HCT116 (cell line): Measurements from ENCODE around the gene TNFRSF8. TPM values are rescaled to one million over a fixed set of nuclear protein-coding genes. Genes with fewer than 3 reads are reported as not detected.

Experiments used
- ATAC-seq: fragments of 200-7000 bp; cut with Tn5 transposase; 2 replicates; pipeline ENCODE4 v1.9.1; 2020; ENCODE audit warnings: mild to moderate bottlenecking, moderate library complexity
- BruUV-seq: library from RNA; stranded (reverse); fragments of 400-500 nt; replicated peaks from 2 replicates; lab custom pipeline; 2021; lab: Mats Ljungman, UMichigan
- CTCF ChIA-PET: fragments of 300-600 bp; sonication (Branson Sonifier 250); formaldehyde crosslinking; loops from one replicate; lab custom pipeline; 2021; ENCODE audit warnings: antibody characterized with exemption; lab: Charles Lee
- POLR2A ChIA-PET: fragments of 300-600, 350-600 bp; sonication (Branson Sonifier 250); formaldehyde crosslinking; loops from one replicate; lab custom pipeline; 2021; ENCODE audit warnings: antibody characterized with exemption; lab: Charles Lee
- RAD21 ChIA-PET, 2 experiments: fragments of 300-600 bp; sonication (Branson Sonifier 250); formaldehyde crosslinking; loops; one replicate each; lab custom pipeline; 2023; ENCODE audit warnings: low total read pairs in 2 of 2; ENCODE audit not compliant: uncharacterized antibody in 2 of 2, unreplicated experiment in 2 of 2, low non-redundant PET in 1 of 2; lab: Charles Lee
- DNase-seq: peaks from one replicate; pipeline ENCODE4 v3.0.0-alpha.2; 2010; ENCODE audit warnings: low read depth, low spot score
- H2AFZ ChIP-seq: fragments of 200-600 bp; shearing (Covaris generic), sonication (generic); 2 replicates; pipeline ENCODE4 v1.6.1; 2017; ENCODE audit warnings: low read depth, mixed run types, mixed read lengths, antibody characterized with exemption, low read length; ENCODE audit not compliant: poor library complexity, severe bottlenecking
- H3K27ac ChIP-seq: 2 replicates; pipeline ENCODE4 v1.5.1; 2012; ENCODE audit warnings: low read depth, low read length
- H3K27me3 ChIP-seq: fragments of 200-600 bp; sonication (generic); 2 replicates; pipeline ENCODE4 v1.6.1; 2016; ENCODE audit warnings: mixed run types, low read length, mixed read lengths; ENCODE audit not compliant: insufficient read depth
- H3K36me3 ChIP-seq, 2 experiments: fragments of 200-500 bp in 1 of 2; fragments of 200-600 bp in 1 of 2; sonication (Bioruptor generic) in 1 of 2; sonication (generic) in 1 of 2; 2 replicates each; pipeline versions ENCODE4 v1.5.1 to v1.6.1; 2014 to 2016; ENCODE audit warnings: low read length in 2 of 2, inconsistent platforms in 1 of 2, mixed read lengths in 1 of 2, mixed run types in 1 of 2; ENCODE audit not compliant: insufficient read depth in 2 of 2, control insufficient read depth in 1 of 2
- H3K4me1 ChIP-seq, 2 experiments: fragments of 200-600 bp in 1 of 2; sonication (generic) in 1 of 2; 2 replicates each; pipeline versions ENCODE4 v1.5.1 to v1.6.1; 2012 to 2017; ENCODE audit warnings: low read length in 2 of 2, inconsistent platforms in 1 of 2, mild to moderate bottlenecking in 1 of 2, mixed read lengths in 1 of 2, mixed run types in 1 of 2, moderate library complexity in 1 of 2; ENCODE audit not compliant: insufficient read depth in 2 of 2, control insufficient read depth in 1 of 2
- H3K4me2 ChIP-seq: fragments of 200-600 bp; sonication (generic); 2 replicates; pipeline ENCODE4 v1.6.1; 2017; ENCODE audit warnings: mixed run types, low read length, mixed read lengths
- H3K4me3 ChIP-seq, 2 experiments: fragments of 200-600 bp in 1 of 2; sonication (generic) in 1 of 2; replicated peaks in 1 of 2; 2 replicates each; pipeline ENCODE4 v1.5.1; 2011 to 2016; ENCODE audit warnings: low read length in 2 of 2, control low read depth in 1 of 2, low read depth in 1 of 2, mild to moderate bottlenecking in 1 of 2, mixed read lengths in 1 of 2, mixed run types in 1 of 2
- H3K79me2 ChIP-seq: fragments of 200-600 bp; sonication (generic); 2 replicates; pipeline ENCODE4 v1.6.1; 2017; ENCODE audit warnings: mild to moderate bottlenecking, mixed run types, low read length, moderate library complexity, mixed read lengths; ENCODE audit not compliant: insufficient read depth
- H3K9ac ChIP-seq: fragments of 200-600 bp; sonication (generic); 2 replicates; pipeline ENCODE4 v1.6.1; 2016; ENCODE audit warnings: low read length, mixed read lengths
- H3K9me2 ChIP-seq: fragments of 200-600 bp; sonication (generic), shearing (Covaris generic); 2 replicates; pipeline ENCODE4 v1.6.1; 2017; ENCODE audit warnings: mixed run types, mild to moderate bottlenecking, moderate library complexity; ENCODE audit not compliant: insufficient read depth
- H3K9me3 ChIP-seq, 2 experiments: fragments of 200-500 bp in 1 of 2; fragments of 200-600 bp in 1 of 2; sonication (Bioruptor generic) in 1 of 2; sonication (generic) in 1 of 2; 2 replicates each; pipeline ENCODE4 v1.6.1; 2014 to 2017; ENCODE audit warnings: low read length in 2 of 2, mixed read lengths in 2 of 2, inconsistent platforms in 1 of 2, low read depth in 1 of 2, mild to moderate bottlenecking in 1 of 2, mixed run types in 1 of 2, moderate library complexity in 1 of 2; ENCODE audit not compliant: control insufficient read depth in 1 of 2, insufficient read depth in 1 of 2
- H4K20me1 ChIP-seq: fragments of 200-600 bp; sonication (generic), shearing (Covaris generic); 2 replicates; pipeline ENCODE4 v1.6.1; 2017; ENCODE audit warnings: mixed run types, mild to moderate bottlenecking, moderate library complexity; ENCODE audit not compliant: insufficient read depth
- ELF1 ChIP-seq: IDR thresholded peaks from 2 replicates; pipeline ENCODE4 v1.6.1; 2012; ENCODE audit warnings: low read depth, borderline replicate concordance
- ZNF274 ChIP-seq: fragments of 200-500 bp; sonication (Bioruptor generic); IDR thresholded peaks from 2 replicates; pipeline ENCODE4 v1.6.1; 2014; ENCODE audit warnings: mild to moderate bottlenecking, low read depth, low read length, inconsistent platforms
- intact Hi-C: fragments of 100-400 bp; cut with micrococcal nuclease; formaldehyde crosslinking; loops from 2 replicates; pipeline ENCODE4 v1.10.0; 2022
- total RNA-seq: library from RNA; stranded (reverse); gene quantifications from one replicate; pipeline ENCODE4 v1.2.1, GENCODE V29; 2021; ENCODE audit not compliant: unreplicated experiment
- TF ChIP-seq, protein P1 (sequence below): IDR thresholded peaks from 2 replicates; pipeline ENCODE4 v1.6.1; 2012
- TF ChIP-seq, protein P2 (sequence below): IDR thresholded peaks from 2 replicates; pipeline ENCODE4 v1.6.1; 2011; ENCODE audit warnings: mild to moderate bottlenecking, low read length, moderate library complexity; ENCODE audit not compliant: insufficient replicate concordance; ENCODE audit errors: extremely low read depth
- TF ChIP-seq, protein P3 (sequence below): IDR thresholded peaks from 2 replicates; pipeline ENCODE4 v1.6.1; 2012

TNFRSF8 gene
- total RNA-seq, 1 experiment from 2014 or later: 0.17 TPM

GRCh38 chr1:12056331-12056841 lies 6.7 kb upstream of the TNFRSF8 start (continued):
- TF ChIP-seq ELF1: no peak

DNA sequence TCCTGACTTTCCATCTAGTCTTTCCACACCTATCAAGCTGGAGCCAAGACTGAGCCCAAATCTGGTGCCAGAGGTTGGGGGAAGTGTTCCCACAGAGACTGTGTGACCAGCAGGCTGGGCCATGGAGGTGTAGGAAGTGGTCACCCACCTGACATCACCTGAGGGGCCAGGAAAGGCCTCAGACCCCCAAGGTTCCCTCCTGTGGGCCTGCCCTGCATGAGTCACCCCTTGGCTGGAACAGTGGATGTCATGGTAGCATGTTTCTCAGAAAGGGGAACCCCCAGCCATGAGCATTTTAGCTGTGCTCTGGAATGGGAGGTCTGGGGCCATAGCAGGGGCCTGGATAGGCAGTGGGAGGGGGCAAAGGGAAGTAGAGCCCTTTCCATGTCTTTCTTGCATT lies 5.7 kb upstream of the TNFRSF8 start:
- Histone ChIP-seq H3K4me3 (no peak overlapping the region), H3K4me1 (peaks cover under 1 to 13% of the 10 kb centered on the region in 2 experiments), H3K9ac (no peak overlapping the region), H3K9me2 (no peaks in the 10 kb centered on the region), H3K4me2 (no peak overlapping the region), H3K27me3 (no peaks in the 10 kb centered on the region), H3K27ac (no peak overlapping the region), H4K20me1 (no peaks in the 10 kb centered on the region), H2AFZ (no peak overlapping the region), H3K9me3 (no peaks in the 10 kb centered on the region), H3K36me3 (no peaks in the 10 kb centered on the region), H3K79me2 (no peaks in the 10 kb centered on the region)
- DNase-seq (no peak), ATAC-seq (no peak)
- TF ChIP-seq, protein P1, sequence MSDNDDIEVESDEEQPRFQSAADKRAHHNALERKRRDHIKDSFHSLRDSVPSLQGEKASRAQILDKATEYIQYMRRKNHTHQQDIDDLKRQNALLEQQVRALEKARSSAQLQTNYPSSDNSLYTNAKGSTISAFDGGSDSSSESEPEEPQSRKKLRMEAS: no peak
- TF ChIP-seq, protein P2, sequence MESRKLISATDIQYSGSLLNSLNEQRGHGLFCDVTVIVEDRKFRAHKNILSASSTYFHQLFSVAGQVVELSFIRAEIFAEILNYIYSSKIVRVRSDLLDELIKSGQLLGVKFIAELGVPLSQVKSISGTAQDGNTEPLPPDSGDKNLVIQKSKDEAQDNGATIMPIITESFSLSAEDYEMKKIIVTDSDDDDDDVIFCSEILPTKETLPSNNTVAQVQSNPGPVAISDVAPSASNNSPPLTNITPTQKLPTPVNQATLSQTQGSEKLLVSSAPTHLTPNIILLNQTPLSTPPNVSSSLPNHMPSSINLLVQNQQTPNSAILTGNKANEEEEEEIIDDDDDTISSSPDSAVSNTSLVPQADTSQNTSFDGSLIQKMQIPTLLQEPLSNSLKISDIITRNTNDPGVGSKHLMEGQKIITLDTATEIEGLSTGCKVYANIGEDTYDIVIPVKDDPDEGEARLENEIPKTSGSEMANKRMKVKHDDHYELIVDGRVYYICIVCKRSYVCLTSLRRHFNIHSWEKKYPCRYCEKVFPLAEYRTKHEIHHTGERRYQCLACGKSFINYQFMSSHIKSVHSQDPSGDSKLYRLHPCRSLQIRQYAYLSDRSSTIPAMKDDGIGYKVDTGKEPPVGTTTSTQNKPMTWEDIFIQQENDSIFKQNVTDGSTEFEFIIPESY: no peak
- TF ChIP-seq, protein P3, sequence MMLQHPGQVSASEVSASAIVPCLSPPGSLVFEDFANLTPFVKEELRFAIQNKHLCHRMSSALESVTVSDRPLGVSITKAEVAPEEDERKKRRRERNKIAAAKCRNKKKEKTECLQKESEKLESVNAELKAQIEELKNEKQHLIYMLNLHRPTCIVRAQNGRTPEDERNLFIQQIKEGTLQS: no peak
- no peak for TF ChIP-seq ZNF274
- BruUV-seq: no TSS peak
- CTCF ChIA-PET: interaction anchor here (2.3 kb wide), 1 partner anchor 22 kb away, joined by 6 read pairs; no protein-coding TSS in a partner anchor
- POLR2A ChIA-PET: no interaction called here
- intact Hi-C loops: no loop called here
- RAD21 ChIA-PET: no interaction called here
